ENCODE measurements around the gene PARD3. TPM values are rescaled to one million over a fixed set of nuclear protein-coding genes. Genes with fewer than 3 reads are reported as not detected.

Gene PARD3
- total and polyA plus RNA-seq, 2 donors (not counting 3 experiments of a cell fraction or from before 2014, with no cell fraction given): 7.3 to 24.1 TPM

GRCh38 chr10:34075254-34075926 is 739.7 kb downstream of the PARD3 start:
- Histone ChIP-seq H3K27ac (ENCODE audit: insufficient read depth, low read depth, low read length) (no peak overlapping the region), H3K9ac (replicated peaks; ENCODE audit: extremely low read depth, insufficient read depth, low read length) (no peak overlapping the region), H3K4me1 (ENCODE audit: control insufficient read depth, extremely low read depth, insufficient read depth, low read length) (peaks cover 6% of the 10 kb centered on the region), H3K4me2 (ENCODE audit: insufficient read depth, low read length) (no peak overlapping the region), H4K20me1 (replicated peaks; ENCODE audit: control insufficient read depth, extremely low read depth, insufficient read depth, low read length) (no peaks in the 10 kb centered on the region), H3K27me3 (ENCODE audit: control insufficient read depth in 2 of 2, insufficient read depth in 2 of 2, low read length in 2 of 2) (peaks cover 0 to 2% of the 10 kb centered on the region in 2 experiments), H3K9me3 (replicated peaks; ENCODE audit: control insufficient read depth, insufficient read depth, low read length) (no peaks in the 10 kb centered on the region), H2AFZ (ENCODE audit: low read depth, low read length) (no peak overlapping the region), H3K79me2 (ENCODE audit: control insufficient read depth, insufficient read depth, low read length) (no peaks in the 10 kb centered on the region), H3K4me3 (replicated peaks in 1 of 3; ENCODE audit: insufficient read depth in 1 of 3, low read depth in 1 of 3, low read length in 3 of 3) (no peak overlapping the region), H3K36me3 (ENCODE audit: control insufficient read depth in 2 of 2, extremely low read depth in 1 of 2, insufficient read depth in 2 of 2, low read length in 2 of 2) (no peaks in the 10 kb centered on the region), H3K9me1 (replicated peaks; ENCODE audit: control insufficient read depth, extremely low read depth, insufficient read depth, low read length) (no peaks in the 10 kb centered on the region)
- no TSS peak for BruUV-seq (replicated peaks)
- ChIA-PET CTCF (interaction anchor here (0.8 to 1.1 kb wide), 2 partner anchors 27 to 748 kb away, joined by 3 read pairs; no protein-coding TSS in a partner anchor), POLR2A (no interaction called here)
- dilution Hi-C loops (cut with MboI; ENCODE audit: extremely low pct_ligation_motif_present, low sequenced_read_pairs) (no loop called here), intact Hi-C loops (cut with micrococcal nuclease) (no loop called here)
- no peak for TF ChIP-seq POLR2AphosphoS5 (IDR thresholded peaks at IDR 0.05; ENCODE audit: insufficient read depth, low read depth, low read length)
- TF ChIP-seq MAX (IDR thresholded peaks at IDR 0.05; ENCODE audit: insufficient read depth, insufficient read length): no peak
- TF ChIP-seq POLR2A (IDR thresholded peaks at IDR 0.05; ENCODE audit: low read depth, low read length): no peak
- TF ChIP-seq GATA2 (IDR thresholded peaks at IDR 0.05; ENCODE audit: insufficient read depth, insufficient read length, low read depth, low read length): no peak
- no peak for TF ChIP-seq CTCF (IDR thresholded peaks at IDR 0.05; ENCODE audit: extremely low read depth in 1 of 2, insufficient read depth in 1 of 2, low read depth in 1 of 2, low read length in 2 of 2)
- no peak for TF ChIP-seq MYC (IDR thresholded peaks at IDR 0.05; ENCODE audit: low read depth, low read length)
- TF ChIP-seq JUN (IDR thresholded peaks at IDR 0.05; ENCODE audit: borderline replicate concordance, insufficient read depth, insufficient read length, low read depth): no peak
- no peak for TF ChIP-seq FOS (IDR thresholded peaks at IDR 0.05; ENCODE audit: borderline replicate concordance, insufficient read depth, low read length)
- TF ChIP-seq EZH2 (IDR thresholded peaks at IDR 0.05; ENCODE audit: borderline replicate concordance, low read depth, low read length, severe bottlenecking): no peak
- DNase-seq (ENCODE audit: low read depth, low spot score) (no peak), FAIRE-seq (no peak)
